Measurements from ENCODE around the gene HIBADH.
"Not testable (repeated sequence)": the region's sequence is repeated elsewhere in the genome, so short reads cannot be mapped to it uniquely, and the experiment has no call there.

HIBADH gene

GRCh38 chr7:27513885-27514284 lies 148.8 kb downstream of the HIBADH start:
- CTCF ChIA-PET: no interaction called here
- DNase-seq (ENCODE audit: extremely low spot score): no peak
- no peak for TF ChIP-seq ARNT (IDR thresholded peaks at IDR 0.05)
- TF ChIP-seq ELF4 (IDR thresholded peaks at IDR 0.05): no peak
- no peak for TF ChIP-seq NFRKB (IDR thresholded peaks at IDR 0.05)
- TF ChIP-seq L3MBTL2 (conservative IDR thresholded peaks at IDR 0.05): no peak
- no peak for TF ChIP-seq HDGF (IDR thresholded peaks at IDR 0.05; ENCODE audit: borderline replicate concordance)
- TF ChIP-seq FOXA1 (IDR thresholded peaks at IDR 0.05): no peak
- TF ChIP-seq SUZ12 (IDR thresholded peaks at IDR 0.05): no peak
- no peak for TF ChIP-seq FOXM1 (IDR thresholded peaks at IDR 0.05; ENCODE audit: borderline replicate concordance)
- TF ChIP-seq CTBP1 (IDR thresholded peaks at IDR 0.05; ENCODE audit: borderline replicate concordance): no peak
- TF ChIP-seq BHLHE40 (IDR thresholded peaks at IDR 0.05; ENCODE audit: borderline replicate concordance): no peak
- TF ChIP-seq, protein P1, sequence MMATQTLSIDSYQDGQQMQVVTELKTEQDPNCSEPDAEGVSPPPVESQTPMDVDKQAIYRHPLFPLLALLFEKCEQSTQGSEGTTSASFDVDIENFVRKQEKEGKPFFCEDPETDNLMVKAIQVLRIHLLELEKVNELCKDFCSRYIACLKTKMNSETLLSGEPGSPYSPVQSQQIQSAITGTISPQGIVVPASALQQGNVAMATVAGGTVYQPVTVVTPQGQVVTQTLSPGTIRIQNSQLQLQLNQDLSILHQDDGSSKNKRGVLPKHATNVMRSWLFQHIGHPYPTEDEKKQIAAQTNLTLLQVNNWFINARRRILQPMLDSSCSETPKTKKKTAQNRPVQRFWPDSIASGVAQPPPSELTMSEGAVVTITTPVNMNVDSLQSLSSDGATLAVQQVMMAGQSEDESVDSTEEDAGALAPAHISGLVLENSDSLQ (IDR thresholded peaks at IDR 0.05): no peak
- no peak for TF ChIP-seq ZNF384 (IDR thresholded peaks at IDR 0.05)
- TF ChIP-seq TARDBP (IDR thresholded peaks at IDR 0.05): no peak
- no peak for TF ChIP-seq FOXK2 (IDR thresholded peaks at IDR 0.05)
- TF ChIP-seq SP1 (IDR thresholded peaks at IDR 0.05): no peak
- no peak for TF ChIP-seq LEF1 (IDR thresholded peaks at IDR 0.05; ENCODE audit: borderline replicate concordance)
- POLR2A ChIA-PET: no interaction called here

GRCh38 chr7:27511370-27511769 lies 151.3 kb downstream of the HIBADH start:
- POLR2A ChIA-PET; DNase-seq (ENCODE audit: extremely low spot score); CTCF ChIA-PET: not testable (repeated sequence)

DNA sequence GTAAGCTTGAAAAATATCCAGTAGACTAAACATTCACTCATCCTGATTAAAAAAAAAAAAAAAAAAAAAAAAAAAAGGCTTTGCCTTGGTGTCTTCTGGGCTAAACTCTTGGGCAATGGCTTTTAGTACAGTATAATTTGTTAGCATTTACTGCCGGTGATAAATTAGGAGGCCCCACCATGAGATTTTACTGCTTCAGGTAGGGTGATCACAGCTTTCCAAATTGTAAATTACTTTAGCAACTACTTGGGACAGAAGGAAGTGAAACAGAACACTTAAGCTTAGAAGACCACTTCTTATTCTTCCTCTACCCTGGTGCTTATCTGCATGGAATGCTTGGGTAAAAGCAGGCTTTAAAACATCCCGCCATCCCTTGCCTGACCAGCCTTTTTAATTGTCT lies 152.1 kb downstream of the HIBADH start:
- DNase-seq (ENCODE audit: extremely low spot score): no peak
- POLR2A ChIA-PET: no interaction called here
- CTCF ChIA-PET: no interaction called here
- TF ChIP-seq ZNF384 (IDR thresholded peaks at IDR 0.05) (peak; percentile 72), NFRKB (IDR thresholded peaks at IDR 0.05) (no peak)

DNA sequence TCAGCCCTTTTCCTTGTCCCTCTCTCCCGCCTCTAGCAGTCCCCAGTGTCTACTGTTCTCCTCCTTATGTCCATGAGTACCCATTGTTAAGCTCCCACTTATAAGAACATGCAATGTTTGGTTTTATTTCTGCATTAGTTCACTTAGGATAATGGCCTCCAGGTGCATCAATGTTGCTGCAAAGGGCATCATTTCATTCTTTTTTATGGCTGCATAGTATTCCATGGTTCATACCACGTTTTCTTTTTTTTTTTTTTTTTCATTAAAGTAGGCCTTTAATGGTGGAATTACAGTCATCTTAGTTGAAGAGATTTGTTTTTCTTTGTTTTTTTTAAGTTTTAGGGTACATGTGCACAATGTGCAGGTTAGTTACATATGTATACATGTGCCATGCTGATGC lies 160.8 kb downstream of the HIBADH start:
- CTCF ChIA-PET: interaction anchor here (1.1 kb wide), 1 partner anchor 75 kb away, joined by 5 read pairs; no protein-coding TSS in a partner anchor

GRCh38 chr7:27501001-27501400 lies 161.7 kb downstream of the HIBADH start:
- CTCF ChIA-PET: interaction anchor here (1.0 to 1.1 kb wide), 2 partner anchors 12 to 76 kb away, joined by 4 to 5 read pairs; no protein-coding TSS in a partner anchor
- POLR2A ChIA-PET: no interaction called here
- no peak for DNase-seq (ENCODE audit: extremely low spot score)

More for the DNA sequence above, 160.8 kb downstream of the HIBADH start:
- POLR2A ChIA-PET; DNase-seq (ENCODE audit: extremely low spot score): not testable (repeated sequence)

DNA sequence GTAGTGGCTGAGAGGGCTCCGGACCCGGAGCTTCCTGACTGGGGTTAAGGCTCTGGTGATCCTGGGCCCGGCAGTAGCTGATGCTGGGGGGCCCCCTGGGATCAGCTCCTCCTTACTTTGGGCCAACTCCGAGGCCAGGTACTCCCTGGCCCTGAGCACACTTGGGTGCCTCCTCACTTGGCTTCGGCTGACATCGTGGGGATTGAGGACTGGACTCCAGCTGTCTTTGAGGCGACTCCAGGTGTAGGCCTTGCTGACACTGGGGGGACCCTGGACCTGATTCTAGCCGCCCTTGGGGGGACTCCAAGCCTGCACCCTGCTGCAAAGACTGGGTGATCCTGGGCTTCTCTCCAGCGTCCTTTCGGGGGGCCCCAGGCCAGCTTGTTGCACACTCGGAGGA lies 170.5 kb downstream of the HIBADH start:
- TF ChIP-seq FOXK2 (IDR thresholded peaks at IDR 0.05) (no peak), FOXM1 (IDR thresholded peaks at IDR 0.05; ENCODE audit: borderline replicate concordance) (no peak), HDGF (IDR thresholded peaks at IDR 0.05; ENCODE audit: borderline replicate concordance) (no peak), ARNT (IDR thresholded peaks at IDR 0.05) (no peak), NFRKB (IDR thresholded peaks at IDR 0.05) (no peak), CTBP1 (IDR thresholded peaks at IDR 0.05; ENCODE audit: borderline replicate concordance) (no peak), SUZ12 (IDR thresholded peaks at IDR 0.05) (no peak), BHLHE40 (IDR thresholded peaks at IDR 0.05; ENCODE audit: borderline replicate concordance) (no peak)
- TF ChIP-seq, protein P1 (IDR thresholded peaks at IDR 0.05): no peak
- DNase-seq (ENCODE audit: extremely low spot score): no peak
- CTCF ChIA-PET: no interaction called here
- POLR2A ChIA-PET: no interaction called here

More at GRCh38 chr7:27501001-27501400, 161.7 kb downstream of the HIBADH start:
- no peak for TF ChIP-seq L3MBTL2 (conservative IDR thresholded peaks at IDR 0.05)
- TF ChIP-seq LEF1 (IDR thresholded peaks at IDR 0.05; ENCODE audit: borderline replicate concordance): no peak
- no peak for TF ChIP-seq CTBP1 (IDR thresholded peaks at IDR 0.05; ENCODE audit: borderline replicate concordance)
- TF ChIP-seq FOXK2 (IDR thresholded peaks at IDR 0.05): no peak
- TF ChIP-seq, protein P1 (IDR thresholded peaks at IDR 0.05): no peak
- no peak for TF ChIP-seq FOXA1 (IDR thresholded peaks at IDR 0.05)
- TF ChIP-seq ELF4 (IDR thresholded peaks at IDR 0.05): no peak
- TF ChIP-seq ZNF384 (IDR thresholded peaks at IDR 0.05): no peak

DNA sequence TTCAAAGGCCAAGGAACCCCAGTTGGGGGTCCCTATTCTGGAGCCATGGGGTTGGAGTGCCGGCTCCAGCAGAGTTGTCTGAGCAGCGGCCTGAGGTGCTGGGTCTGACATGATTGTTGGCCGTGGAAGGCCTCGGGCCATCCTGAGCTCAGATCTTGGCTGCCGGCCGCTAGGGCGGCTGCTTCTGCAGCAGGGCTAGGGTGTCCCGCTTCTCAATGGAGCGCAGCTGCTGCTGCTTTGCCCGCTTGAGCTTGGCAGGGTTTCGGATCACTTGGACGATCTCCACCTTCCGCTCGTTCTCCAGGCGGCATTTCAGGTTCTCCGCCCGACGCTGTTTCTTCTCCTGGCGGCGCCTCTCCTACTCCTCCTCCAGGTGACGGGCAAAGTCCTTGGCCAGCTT lies 171.1 kb downstream of the HIBADH start:
- ChIA-PET CTCF (no interaction called here), POLR2A (no interaction called here)
- TF ChIP-seq LEF1 (IDR thresholded peaks at IDR 0.05; ENCODE audit: borderline replicate concordance): no peak
- no peak for TF ChIP-seq FOXM1 (IDR thresholded peaks at IDR 0.05; ENCODE audit: borderline replicate concordance)
- TF ChIP-seq ELF4 (IDR thresholded peaks at IDR 0.05): no peak
- TF ChIP-seq ZNF384 (IDR thresholded peaks at IDR 0.05): no peak
- TF ChIP-seq SUZ12 (IDR thresholded peaks at IDR 0.05): no peak
- no peak for TF ChIP-seq FOXA1 (IDR thresholded peaks at IDR 0.05)
- no peak for TF ChIP-seq NFRKB (IDR thresholded peaks at IDR 0.05)
- TF ChIP-seq SP1 (IDR thresholded peaks at IDR 0.05): no peak
- TF ChIP-seq L3MBTL2 (conservative IDR thresholded peaks at IDR 0.05): no peak
- TF ChIP-seq TARDBP (IDR thresholded peaks at IDR 0.05): no peak
- TF ChIP-seq CTBP1 (IDR thresholded peaks at IDR 0.05; ENCODE audit: borderline replicate concordance): no peak
- TF ChIP-seq HDGF (IDR thresholded peaks at IDR 0.05; ENCODE audit: borderline replicate concordance): no peak
- TF ChIP-seq BHLHE40 (IDR thresholded peaks at IDR 0.05; ENCODE audit: borderline replicate concordance): no peak
- TF ChIP-seq, protein P1 (IDR thresholded peaks at IDR 0.05): no peak
- TF ChIP-seq FOXK2 (IDR thresholded peaks at IDR 0.05): no peak
- DNase-seq (ENCODE audit: extremely low spot score): no peak
